HG03045 (cell line): ENCODE data around the gene SLC39A5.
"Not testable (repeated sequence)": the region's sequence is repeated elsewhere in the genome, so short reads cannot be mapped to it uniquely, and the experiment has no call there.

Experiments used
- ATAC-seq: cut with Tn5 transposase; IDR thresholded peaks from one replicate; pipeline ENCODE4 v1.9.1; 2021; ENCODE audit warnings: mild to moderate bottlenecking, moderate library complexity; ENCODE audit not compliant: unreplicated experiment

SLC39A5 gene

DNA sequence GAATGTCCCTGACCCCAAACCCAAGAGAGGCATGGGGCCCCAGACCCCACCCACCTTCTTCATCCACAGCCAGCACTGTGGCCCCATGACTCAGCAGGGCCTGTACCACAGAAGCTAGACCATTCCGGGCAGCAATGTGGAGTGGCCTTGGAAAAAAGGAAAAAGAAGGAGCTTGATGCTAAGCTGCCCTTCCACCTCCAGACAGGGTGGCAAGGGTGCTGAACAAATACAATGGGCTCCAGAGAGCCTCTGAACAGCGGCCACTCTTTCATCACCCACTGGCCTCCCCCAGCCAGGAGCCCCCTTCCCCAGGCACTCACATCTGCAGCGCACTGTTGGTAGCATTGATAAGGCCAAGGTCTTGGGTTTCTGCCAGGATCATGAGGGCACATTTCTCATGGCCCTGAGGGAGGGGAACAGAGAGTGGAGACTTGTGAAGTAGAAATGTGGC is 13.9 kb downstream of the SLC39A5 start:
- no peak for ATAC-seq

DNA sequence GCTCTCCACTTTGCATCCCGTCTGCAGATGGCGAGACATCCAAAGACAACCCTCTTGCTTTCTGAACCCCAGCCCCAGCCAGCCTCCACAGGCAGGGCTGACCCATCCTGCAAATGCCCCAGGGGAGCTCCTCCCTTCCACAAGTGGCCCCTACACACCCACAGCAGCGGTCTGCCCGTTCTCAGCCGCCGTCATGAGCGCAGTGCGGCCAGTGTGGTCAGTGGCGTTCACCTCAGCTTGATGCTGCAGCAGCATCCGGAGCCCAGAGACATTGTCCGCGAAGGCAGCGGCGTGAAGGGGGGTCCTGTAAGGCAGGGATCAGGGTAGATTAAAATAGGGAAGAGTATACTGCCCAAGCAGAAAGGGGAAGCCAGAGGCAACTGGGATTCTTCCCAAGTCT is 14.6 kb downstream of the SLC39A5 start:
- ATAC-seq = no peak

DNA sequence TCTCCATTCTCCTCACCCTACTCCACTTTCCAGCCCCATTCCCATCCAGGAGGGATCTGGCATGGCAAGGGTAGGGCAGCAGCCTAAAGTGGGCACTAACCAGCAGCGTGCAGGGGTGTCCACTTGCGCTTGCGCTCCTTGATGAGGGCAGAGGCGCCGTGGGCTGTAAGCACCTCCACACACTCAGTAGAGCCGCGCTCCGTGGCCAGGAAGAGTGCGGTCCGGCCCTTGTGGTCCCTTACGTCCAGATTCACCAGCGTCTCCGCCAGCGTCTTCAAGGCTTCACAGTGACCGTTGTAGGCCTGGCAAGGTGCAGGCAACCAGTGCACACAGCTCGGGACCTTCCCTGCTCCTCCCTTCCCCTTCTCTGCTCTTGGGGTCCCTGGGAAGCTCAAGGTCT is 18.1 kb downstream of the SLC39A5 start:
- ATAC-seq = no peak

DNA sequence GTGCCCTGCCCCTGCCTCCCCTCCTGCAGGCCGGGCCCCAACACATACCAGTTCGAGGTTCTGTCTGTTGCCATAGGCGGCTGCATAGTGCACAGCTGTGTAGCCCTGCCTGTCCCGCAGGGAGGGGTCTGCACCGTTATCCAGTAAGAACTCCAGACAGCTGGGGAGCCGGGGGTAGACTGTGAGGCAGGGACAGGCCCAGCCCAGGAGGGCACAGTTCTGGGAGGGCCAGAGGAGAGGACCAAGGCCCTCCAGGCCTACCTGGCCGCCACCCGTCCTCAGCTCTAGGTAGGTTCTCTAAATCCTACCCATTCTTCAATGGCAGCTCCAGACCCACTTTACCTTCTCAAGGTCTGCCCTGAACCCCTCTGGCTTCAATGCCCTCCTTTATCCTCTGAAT is 18.9 kb downstream of the SLC39A5 start:
- ATAC-seq = no peak

DNA sequence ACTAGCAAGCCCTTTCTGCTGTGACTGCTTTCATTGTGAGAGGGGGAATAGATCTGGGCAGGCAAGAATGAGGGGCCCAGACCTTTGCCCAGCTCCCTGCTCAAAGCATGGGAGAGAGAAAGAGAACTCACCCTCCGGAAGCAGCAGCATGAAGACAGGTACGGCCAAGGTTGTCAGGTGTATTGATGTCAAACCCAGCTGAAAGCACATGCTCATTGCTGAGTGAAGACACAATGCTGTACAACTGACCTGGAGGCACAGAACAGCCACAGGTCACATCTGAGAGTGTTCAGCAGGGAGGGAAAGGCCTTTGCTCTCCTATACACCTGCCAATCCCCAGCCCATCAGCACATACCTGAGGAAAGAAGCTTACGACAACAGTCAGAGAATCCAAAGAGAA is 22.8 kb downstream of the SLC39A5 start:
- ATAC-seq = no peak

DNA sequence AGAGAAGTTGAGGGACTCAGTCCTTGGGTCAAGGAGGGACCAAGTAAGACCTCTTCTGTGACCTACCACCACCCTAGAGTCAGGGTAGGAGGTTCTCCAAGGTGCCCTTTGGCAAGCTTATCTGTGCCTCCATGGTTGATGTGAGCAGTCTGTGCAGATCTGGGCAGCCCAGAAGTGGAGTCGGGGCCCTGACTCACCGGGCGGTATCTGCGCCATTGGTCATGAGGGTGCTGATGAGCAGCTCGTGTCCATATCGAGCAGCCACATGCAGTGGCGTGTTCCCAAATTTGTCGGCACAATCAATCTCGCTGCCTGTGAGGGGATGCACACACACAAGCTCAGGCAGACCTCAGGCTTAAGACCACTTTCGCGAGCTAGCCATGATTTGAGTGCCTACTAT is 23.2 kb downstream of the SLC39A5 start:
- ATAC-seq = no peak

DNA sequence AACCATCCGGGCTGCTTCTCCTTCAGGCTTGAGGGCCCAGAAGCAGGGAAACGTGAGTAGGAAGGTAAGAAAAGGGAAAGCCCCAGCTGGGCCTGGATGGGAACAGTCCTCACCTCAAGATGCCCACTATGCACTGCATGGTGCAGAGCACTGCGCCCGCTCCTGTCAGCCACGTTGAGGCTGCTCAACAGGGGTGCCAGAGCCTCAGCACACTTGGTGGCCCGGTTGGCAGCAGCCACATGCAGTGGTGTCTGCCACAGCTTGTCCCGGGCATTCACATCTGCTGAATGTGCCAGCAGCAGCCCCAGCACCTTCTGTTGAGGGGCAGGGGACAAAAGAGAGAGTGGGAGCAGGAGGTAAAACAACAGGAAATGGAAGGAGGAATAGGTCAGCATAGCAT is 25.8 kb downstream of the SLC39A5 start:
- no peak for ATAC-seq

DNA sequence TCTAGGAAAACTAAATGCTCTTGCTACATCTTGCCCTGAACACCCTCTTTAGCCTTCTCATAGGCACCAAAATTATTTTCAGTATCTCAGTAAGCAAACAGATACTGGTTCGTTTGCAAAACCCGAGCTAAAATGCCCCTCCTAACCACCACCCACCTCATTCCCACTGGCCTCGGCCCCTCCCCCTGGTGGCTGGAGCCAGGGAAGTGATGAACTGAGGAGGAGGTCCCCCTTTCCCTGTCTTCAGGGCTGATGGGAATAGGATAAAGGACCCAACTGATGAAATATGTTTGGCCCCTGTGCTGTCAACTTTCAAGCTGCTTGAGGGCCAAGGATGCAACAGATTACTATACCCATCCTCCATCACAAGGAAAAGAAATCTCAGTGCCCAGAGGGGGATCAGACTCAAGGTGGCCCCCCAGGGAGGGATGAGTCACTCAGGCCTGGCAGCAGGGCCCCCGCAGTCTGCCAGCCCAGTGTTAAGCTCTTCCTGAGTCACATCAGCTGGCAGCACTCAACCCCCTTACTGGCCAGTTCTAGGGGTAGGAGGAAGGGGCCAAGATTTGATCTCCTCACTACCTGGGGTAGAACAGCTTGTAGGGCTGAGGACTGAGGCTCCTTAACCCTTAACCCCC is 26.6 kb downstream of the SLC39A5 start:
- ATAC-seq = no peak

DNA sequence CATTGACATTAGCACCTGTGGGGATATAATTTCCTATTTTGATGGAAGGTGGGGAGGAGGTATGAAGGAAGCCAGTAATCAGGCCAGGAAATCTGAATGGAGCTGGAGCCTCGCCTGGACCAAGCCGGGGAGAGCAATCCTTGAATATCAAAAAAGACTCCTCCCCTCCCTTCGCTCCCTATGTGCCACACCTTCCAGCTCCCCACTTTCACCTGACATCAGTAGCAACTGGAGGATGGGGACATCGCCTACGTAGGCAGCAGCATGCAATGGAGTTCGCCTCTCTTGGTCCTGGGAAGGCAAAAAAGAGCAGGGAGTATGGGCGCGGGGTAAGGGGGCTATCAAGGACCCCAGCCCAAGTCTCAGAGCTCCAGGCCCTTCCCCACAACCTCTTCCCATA is 27.2 kb downstream of the SLC39A5 start:
- ATAC-seq = no peak

DNA sequence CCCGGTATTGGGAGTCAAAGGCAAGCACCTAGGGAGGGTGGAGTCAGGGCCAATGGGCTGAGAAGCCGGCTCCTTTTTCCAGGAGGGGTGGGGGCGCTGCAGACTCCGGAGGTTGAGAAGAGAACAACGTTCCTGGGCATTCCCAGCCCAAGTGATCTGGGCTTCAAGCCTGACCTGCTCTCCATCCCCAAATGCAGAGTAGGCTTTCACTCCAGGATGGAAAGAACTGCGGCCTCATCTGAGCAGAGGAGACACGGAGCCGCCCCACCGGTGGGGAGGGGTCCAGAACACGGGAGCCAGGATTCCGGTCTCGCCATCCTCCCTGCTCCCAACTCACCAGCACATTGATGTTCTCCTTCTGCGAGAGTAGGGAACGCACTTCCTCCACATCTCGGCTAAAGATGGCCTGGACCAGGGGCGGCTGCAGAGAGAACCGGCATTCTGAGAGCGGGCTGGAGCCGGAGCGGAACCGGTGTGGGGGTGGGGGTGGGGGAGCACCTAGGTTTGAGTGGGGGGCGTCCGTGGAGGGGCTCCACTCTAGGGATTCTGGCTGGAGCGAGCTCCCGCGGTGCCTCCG is 27.7 kb downstream of the SLC39A5 start:
- peak; percentile 18 for ATAC-seq

DNA sequence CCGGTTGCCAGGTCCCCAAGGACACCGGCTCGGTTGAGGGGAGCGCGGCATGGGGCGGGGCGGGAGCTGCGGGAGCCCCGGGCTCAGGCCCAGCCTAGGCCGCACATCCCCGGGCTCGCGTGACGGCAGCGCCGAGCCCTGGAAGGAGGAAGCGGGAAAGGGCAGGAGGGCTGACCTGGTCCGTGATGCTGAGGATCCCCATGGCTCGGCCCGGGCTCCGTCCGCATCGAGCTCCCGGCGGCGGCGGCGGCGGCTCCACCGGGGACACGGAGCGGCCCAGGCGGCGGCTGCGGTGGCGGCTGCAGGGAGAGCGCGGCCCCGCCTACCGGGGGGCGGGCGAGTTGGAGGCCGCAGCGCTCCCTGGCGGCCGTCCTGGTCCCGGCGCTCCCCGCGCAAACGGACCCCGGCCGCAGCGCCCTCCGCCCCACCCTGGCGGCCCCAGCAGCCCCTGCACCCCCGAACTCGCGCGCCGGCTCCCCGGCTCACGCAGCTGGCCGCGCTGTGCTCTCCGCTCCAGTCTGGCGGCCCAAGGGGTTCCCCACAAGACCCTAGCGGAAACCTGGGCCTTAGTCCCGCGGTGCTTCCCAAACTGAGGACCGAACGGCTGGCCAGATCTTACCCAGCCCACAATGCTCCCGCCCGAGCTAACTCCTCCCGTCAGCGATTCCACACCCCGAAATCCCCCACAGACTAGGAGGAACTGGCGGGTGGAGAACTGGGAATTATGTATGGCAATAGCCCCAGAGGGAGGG is 28.4 kb downstream of the SLC39A5 start, which contains the start of gene ANKRD52:
TSS of gene ANKRD52 (minus strand) at position 317 of the 752 bp plus-strand sequence. CDS start at position 202, 115 bp downstream.
- ATAC-seq = peak; percentile 84

DNA sequence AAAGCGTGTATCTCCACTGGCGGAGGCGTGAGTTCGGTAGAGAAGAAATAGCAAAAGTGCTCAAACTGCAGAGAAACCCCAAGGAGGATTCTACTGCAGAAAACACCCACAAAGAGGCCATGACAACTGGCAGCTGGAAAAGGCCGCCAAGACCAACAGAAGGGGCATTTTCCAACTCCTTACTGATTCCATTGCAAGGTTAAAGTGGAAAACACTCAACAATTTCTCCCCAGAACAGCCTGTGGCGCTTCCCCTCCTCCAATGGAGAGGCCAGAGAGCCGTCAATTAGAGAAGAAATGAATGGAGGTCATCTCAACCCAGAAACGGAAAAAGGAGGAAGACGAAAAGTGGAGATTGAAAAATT is 29.0 kb downstream of the SLC39A5 start:
- no peak for ATAC-seq

DNA sequence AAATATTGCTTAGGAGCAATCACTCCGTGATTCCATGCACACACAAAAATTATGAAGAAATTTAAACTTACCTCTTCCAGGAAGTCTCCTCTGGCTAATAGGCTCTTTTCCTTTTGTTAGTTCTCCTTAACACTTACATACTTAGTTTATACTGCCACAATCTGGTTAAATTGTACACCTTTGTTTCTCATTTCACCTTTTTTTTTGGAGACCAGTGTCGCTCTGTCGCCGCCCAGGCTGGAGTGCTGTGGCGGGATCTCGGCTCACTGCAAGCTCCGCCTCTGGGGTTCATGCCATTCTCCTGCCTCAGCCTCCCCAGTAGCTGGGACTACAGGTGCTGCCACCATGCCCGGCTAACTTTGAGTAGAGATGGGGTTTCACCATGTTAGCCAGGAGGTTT is 30.5 kb downstream of the SLC39A5 start:
- no peak for ATAC-seq

DNA sequence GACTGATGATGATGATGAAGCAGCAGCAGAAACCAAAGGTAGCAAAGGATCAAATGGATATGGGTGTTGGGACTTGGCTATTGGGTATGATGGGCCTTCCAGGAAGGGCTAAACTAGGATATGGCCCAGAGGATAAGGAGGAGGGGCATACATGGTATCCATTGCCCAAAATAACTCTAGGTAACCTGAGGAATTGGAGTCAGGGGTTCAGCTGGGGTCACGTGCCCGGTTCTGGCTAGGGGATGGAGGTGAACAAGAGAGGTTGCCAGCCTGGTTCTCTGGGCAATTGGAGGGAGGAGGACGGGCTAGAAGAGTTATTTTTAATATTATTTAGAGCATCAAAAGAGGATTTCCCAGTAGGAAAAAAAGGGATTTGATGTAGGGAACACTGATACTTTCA is 31.1 kb downstream of the SLC39A5 start:
- ATAC-seq = no peak

DNA sequence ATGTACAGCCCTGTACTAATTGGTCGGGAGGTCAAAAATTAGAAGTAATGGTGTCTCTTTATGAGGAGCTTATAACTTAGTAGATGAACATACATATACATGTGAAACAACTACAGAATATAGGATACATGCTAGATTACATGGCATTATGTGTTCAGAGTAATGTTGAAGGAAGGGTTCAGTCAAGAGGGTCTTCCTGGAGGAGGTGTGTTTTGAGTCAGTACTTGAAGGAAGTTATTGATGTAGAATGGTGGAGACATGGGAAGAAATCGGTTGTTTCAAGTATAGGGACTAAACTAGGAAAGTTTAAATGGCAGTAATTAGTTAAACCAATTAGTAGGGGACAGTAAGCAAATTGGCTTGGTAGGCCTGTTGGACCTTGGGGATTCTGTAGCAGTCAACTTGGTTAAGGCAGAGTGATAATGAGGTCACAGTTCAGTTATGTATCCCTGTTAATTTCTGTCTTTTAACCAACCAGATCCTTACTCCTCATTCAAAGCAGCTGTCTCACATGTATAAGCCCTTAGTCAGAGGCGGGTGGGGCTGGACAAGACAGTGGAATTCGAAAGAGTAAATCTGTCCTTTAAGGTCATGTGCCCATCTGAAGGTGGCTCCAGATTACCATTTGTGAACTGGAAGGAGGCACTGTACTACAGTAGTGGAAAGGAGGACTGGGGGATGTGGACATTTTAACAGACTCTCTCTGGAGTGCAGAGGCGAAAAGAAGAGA is 31.8 kb downstream of the SLC39A5 start:
- ATAC-seq = no peak

DNA sequence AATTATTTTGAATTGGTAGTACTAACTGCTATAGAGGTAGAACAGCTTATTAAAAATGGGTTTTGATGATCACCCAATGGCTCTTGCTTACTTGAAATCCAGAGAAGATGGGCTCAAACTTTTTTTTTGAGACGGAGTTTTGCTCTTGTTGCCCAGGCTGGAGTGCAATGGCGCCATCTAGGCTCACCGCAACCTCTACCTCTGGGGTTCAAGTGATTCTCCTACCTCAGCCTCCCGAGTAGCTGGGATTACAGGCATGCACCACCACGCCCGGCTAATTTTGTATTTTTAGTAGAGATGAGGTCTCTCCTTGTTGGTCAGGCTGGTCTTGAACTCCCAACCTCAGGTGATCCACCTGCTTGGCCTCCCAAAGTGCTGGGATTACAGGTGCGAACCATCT is 33.1 kb downstream of the SLC39A5 start:
- not testable (repeated sequence) for ATAC-seq

DNA sequence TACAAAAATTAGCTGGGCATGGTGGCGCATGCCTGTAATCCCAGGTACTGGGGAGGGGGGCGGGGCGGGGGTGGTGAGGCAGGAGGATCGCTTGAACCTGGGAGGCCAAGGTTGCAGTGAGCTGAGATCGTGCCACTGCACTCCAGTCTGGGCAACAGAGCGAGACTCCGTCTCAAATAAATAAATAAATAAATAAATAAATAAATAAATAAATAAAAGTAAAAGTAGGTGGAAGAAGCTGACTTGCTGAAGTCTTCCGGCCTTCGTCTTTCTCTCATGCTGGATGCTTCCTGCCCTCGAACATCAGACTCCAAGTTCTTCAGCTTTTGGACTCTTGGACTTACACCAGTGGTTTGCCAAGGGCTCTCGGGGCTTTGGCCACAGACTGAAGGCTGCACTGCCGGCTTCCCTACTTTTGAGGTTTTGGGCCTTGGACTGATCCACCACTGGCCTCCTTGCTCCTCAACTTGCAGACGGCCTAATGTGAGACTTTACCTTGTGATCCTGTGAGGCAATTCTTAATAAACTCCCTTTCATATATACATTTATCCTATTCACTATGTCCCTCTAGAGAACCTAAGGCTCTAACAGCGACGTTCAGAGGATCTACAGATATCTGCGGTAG is 36.3 kb downstream of the SLC39A5 start:
- not testable (repeated sequence) for ATAC-seq

DNA sequence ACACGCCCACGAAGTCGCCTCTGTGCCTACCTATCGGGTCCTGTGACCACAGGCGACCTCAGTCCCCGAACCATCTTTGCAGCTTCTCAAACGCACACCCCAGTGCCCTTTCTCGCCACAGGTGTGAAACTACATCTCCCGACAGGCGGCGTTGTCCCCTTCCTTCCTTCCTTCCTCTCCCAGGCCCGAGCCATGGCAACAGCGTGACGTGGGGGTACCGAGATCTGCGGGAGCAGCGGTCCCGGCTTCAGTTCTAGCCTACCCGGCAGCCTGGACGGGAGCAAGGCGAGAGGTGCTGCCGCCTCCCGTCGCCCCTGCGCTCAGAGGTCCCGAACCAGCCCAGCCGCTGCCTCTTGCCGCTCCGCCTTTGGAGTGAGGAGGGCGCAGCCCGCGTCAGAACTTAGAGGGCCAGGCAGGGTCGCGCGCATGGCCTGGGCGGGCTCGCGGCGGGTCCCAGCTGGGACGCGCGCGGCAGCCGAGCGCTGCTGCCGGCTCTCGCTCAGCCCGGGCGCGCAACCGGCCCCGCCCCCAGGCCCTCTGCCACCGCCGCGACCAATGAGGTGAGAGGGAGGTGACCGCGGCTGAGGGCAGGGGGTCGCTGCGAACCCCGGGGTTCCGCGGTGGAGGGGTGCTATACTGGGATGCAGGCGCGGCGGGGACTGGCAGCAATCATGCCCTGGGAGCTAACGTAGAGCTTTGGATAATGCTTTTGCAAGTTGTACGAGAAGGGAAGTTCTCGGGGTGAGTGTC is 37.0 kb downstream of the SLC39A5 start, which contains the start of gene COQ10A:
TSS of gene COQ10A (plus strand) at position 250 of the 750 bp plus-strand sequence. CDS start at position 427, 177 bp downstream.
- ATAC-seq = peak; percentile 91

DNA sequence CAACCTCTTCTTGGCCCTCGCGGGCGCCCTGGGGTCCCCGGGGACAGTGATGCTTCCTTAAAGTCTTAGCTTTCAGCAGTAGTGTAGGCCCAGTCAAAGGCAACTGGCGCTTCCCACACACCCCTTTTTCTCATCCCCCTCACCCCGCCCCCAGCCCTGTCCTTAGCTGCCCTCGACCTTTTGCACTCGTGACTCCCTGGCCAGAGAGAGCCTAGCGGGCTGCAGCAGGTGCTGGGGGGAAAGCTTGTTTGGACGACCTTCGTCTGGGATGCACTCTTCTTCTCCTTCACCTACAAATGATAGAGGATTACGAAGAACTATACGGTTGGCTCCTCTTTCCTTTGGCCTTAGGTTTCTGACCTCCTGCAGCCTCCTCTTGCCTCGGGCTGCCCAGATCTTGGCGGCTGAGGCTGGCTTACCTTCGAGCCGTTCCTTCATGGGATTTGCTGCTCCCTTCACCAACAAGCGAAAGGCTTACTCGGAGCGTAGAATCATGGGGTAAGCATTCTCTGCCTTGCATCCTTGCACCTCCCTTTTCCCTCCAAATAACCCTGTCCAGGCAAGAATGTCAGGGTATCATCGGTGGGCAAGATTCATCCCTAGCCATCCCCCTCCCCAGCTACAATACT is 37.7 kb downstream of the SLC39A5 start:
- no peak for ATAC-seq

DNA sequence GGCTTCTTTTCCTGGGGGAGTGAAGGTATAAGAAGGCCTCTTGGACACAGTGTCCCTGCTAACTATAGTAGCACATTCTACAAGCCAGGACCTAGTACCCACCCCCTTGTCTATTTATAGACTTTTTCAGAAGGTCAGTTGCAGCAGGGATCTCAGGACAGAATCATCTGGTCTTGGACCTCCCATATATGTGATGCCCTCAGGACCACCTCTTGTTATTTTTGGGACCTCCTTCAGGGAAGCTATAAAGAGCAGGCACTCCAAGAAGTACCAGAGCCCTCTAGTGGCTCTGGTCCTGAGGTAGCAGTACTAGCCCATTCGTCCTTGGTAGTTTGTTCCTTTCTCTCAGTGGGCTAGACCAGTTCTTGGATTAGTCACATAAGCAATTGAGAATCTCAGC is 41.2 kb downstream of the SLC39A5 start:
- ATAC-seq = no peak
